ENCODE data around the gene CNTN6.

Gene CNTN6

DNA sequence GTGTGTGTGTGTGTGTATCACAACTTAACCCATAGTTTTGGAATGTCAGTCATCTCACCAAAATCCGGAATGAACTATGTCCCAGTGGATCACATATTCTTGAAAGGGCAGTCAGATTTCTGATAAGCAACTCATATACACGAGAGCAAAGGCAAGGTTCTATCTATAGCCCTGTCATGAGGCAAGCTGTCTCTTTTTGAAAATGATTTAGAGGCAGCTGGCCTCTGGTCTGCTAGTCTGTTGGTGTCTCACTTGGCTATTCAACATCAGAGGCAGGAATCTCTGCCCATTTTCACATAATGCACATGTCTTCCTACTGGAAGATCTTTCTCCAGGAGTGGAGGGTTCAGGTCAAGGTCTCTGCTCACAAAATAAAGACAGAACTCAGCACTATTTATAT is 79.8 kb downstream of the CNTN6 start:
- no peak for DNase-seq (ENCODE audit: low read depth in 2 of 2)

DNA sequence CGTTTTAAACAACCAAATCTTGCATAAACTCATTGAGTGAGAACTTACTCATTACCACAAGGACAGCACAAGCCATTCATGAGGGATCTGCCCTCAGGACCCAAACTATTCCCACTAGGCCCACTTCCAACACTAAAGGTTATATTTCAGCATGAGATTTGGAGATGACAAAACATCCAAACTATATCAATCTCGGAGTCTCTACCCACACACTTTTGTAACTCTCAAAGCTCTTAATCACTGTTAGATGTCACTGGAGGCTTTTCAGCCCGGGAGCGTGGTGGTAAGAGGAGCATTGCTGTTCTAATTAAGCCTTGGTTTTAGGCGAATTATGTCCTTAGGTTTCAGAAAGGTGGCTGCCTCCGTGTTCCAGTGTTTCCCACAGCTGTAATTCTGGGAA is 86.3 kb downstream of the CNTN6 start:
- no peak for DNase-seq (ENCODE audit: low read depth in 2 of 2)

DNA sequence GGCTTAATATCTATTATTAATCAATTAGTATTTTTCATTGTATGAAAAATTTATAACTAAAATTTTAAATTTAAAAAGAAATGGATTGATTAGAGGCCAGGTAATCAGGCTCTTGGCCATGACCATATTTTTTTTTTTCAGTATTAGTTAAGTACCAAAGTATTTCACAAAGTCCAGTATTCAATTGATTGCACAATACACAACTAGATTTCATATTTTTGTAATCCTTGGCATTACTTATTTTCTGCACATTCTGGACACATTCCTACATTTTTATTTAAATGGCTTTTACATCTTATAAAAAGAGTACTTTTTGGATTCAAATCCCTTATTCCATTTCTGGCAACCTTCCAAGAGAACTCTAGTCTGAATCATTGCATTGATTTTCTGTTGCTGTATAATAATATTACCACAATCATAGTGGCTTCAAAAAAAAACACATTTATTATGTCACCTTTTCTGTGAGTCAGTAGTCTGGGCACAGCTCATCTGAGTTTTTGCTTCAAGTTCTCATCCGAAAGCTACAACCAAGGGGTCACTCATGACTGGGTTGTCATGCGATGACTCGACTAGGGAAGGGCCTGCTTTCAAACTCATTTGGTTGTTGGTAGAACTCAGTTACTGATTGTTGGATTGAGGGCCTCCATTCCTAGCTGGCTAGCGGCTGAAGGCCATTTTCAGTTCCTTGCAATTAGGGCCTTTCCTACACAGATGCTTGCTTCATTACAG is 90.7 kb downstream of the CNTN6 start:
- no peak for DNase-seq (ENCODE audit: low read depth in 2 of 2)

DNA sequence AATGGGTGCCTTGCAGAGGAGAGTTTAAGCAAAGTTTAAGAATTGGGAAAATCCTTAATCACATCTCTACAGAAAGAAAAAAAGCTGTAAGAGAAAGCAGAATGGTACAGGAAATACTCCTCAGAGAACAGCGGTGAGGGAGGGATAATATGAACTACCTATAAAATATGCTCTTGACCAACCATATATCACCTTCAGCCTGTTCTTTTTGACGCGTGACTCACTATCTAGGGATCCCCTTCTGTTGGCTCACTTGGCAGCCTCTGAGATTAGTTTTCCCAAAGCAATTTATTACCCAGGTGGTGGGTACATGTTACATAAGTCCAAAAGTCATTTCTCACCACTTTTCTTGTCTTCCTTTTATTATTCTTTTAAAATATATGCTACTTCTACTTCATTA is 97.7 kb downstream of the CNTN6 start:
- DNase-seq (ENCODE audit: low read depth in 2 of 2) = no peak

DNA sequence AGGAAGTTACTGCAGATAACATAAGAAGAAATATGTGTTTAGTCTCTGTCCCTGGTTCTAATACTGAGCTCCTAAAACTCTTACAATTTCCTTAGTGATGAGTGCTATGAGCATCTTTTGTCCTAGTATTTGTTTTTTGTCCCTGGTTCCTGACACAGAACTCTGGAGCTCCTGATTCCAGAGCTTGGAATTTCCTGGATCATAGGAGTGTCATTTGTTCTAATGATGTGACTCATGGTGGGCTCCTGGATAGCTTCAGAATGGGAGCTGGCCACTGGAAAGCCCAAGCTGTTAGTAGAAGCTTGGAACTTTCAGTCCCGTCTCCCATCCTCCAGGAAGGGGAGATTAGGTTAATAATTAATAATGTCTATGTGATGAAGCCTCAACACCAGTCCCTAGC is 98.2 kb downstream of the CNTN6 start:
- DNase-seq (ENCODE audit: low read depth in 2 of 2) = no peak

DNA sequence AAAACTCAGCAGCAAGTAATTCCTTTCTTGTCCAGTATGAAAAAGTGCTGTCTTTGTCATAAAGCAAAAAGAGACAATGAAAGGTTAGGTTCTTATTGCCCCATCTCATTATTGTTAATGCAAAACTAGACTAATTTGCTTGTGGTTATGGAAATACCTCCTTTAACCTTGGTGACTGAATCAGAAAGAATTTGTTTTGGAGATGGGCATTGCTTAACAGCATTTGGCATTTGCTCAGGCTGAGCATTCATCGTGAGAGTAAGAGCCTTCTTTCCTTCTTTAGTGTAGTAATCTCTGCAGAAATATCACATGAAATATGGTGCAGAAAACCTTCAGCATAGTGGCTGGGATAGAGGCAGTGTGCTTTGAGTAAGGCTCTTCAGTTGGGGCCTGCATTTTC is 103.1 kb downstream of the CNTN6 start:
- DNase-seq (ENCODE audit: low read depth in 2 of 2) = no peak

DNA sequence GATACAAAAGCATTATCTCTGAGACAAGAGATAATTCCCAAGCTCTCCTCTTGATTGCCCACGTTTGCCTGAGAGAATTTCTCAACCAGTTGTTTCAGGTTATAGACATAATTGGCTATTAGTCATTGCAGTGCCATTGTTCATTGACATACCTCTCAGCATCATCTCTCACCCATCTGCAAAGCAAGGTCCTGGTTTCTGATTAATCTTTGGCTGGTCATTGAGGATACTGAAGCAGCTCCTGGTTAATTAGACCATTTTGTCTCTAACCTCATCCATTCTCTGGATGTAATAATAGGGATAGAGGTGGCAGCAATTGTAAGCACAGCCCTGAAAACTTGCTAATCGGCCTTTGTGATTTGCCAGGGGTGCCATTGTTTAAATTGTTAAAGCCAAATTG is 104.2 kb downstream of the CNTN6 start:
- DNase-seq (ENCODE audit: low read depth in 2 of 2) = no peak

DNA sequence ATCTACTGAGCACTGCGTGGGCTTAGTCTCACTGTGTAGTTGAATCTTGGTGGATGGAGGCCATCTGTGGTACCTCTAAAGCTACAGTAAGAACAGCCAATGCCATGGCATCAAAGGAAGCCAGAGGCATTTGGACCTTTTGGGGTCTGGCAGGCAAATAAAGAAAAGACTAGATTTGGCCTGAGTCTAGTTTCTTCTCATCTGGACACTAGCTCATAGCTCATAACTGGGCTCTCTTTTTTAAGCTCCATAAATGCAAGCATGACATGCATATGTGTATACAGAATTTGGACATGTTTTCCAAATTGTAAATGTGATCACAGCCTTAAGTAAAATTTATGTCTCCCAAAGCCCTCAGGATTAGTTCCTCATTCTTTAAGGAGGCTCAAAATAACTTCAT is 107.5 kb downstream of the CNTN6 start:
- DNase-seq (ENCODE audit: low read depth in 2 of 2) = no peak

DNA sequence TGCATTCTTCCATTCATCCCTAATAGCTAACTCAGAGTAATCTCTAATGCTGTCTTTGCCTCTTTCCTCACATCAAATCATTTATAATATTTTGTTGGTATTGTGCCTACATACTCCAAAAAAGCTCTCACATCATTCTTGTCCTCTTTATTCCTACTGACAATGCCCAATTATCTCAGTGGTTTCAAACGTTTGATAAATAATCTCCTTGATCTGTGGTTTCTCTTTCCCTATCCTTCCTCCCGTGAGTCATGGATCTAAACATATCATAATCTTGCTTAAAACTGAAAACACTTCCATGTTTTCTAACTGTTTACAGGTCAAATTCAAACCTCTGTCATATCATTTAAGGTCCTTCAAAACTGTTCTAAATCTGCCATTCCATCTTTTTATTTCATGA is 115.1 kb downstream of the CNTN6 start:
- DNase-seq (ENCODE audit: low read depth in 2 of 2) = no peak

DNA sequence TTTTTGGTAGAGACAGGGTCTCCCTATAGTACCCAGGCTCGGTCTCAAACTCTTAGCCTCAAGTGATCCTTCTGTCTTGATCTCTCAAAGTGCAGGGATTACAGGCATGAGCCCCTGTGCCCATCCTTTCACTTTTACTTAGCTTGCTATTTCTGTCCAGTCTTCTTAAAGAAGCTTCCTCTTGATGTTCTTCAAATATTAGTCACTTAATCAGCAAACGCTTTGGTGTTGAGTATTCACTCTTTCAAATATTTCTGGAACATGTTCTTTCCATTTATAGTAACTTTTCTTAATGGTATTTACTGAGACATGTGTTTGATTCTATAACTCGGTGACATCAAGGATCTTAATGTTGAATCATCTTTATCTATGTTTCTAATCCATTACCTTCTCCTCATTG is 122.1 kb downstream of the CNTN6 start:
- no peak for DNase-seq (ENCODE audit: low read depth in 2 of 2)

DNA sequence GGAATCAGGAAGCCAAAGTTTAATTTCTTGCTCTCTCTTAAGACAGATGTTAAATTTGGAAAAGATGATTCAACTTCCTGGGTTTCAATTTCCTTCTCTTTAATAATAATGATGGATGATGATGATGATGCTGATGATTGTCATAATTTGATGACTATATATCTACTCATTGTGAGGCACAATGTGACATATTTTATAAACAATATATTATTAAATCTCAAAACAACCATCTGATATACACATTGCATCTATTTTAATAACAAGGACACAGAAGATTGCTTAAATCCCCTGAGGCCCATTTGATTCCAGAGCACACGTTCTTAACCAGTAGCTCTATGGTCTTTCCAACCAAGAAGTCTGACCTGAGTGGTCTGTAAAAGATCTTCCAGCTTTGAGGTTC is 124.0 kb downstream of the CNTN6 start:
- DNase-seq (ENCODE audit: low read depth in 2 of 2) = no peak

DNA sequence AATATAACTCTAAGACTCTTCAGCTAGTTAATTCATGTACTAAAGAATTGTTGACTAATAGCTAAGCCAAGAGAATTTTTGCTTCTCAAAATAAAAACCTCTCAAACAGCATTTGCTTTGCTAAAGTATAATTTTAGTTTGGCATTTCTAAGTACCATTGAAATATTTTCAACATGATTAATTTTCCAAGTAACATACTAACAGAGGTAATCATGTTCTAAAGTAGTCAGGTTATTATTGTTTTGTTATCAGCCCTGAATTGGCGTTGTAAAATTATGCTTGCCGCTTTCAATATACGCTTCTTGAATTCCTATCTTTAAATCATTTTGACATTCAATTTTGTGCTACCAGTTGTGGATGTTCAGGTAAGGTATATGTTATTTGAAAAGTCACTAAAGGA is 134.3 kb downstream of the CNTN6 start:
- DNase-seq (ENCODE audit: low read depth in 2 of 2) = no peak

DNA sequence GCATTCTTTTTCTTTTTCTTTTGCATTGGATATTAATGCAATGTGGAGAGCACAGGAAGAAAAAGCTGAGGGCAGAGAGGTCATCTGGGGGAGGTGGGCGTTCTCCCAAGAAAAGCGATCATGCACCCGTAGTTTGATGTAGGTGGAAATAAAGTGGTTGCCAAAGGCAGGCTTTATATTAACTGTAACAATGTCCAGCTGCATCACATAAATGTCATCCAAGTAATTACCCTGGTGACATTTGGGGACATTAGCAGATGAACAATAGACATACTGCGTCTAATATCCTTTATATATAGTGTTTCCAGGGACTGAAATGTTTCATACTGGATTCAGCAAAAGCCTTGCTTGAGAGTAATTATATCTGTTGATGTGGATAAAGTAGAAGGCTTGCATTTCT is 135.5 kb downstream of the CNTN6 start:
- DNase-seq (ENCODE audit: low read depth in 2 of 2) = no peak

DNA sequence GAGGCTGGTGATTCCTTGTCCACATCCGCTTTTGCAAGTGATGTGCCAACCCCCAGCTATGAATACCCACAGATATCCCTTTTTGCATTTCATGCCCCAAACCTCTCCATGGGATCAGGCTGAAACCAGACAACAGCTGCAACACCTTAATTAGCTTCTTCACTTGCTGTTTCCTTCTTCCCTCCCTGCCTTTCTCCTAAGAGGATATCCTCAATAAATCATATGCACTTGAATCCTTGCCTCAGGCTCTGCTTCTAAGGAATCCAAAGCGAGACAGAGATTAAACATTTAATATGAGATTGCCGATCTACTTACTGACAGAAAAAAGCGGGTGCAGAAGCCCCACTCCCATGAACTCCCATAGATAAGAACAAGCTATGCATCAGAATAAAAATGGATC is 138.1 kb downstream of the CNTN6 start:
- DNase-seq (ENCODE audit: low read depth in 2 of 2) = no peak

DNA sequence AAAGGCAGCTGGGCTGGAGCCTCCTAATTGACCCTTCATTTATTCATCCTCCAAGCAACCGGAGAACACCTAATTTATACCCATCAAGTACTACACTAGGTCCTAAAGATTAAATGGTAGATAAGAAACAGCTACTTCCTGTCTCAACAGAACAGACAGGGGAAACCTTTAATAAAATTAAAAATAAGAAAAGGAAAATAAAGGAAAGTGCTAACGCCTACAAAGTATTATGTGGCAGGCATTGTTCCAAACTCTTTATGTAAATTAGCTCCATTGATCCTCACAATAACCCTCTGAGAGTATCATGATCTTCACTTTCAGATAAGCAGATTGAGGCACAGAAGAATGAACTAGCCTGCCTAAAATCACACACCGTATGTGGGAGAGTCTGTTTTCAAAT is 139.5 kb downstream of the CNTN6 start:
- DNase-seq (ENCODE audit: low read depth in 2 of 2) = no peak

DNA sequence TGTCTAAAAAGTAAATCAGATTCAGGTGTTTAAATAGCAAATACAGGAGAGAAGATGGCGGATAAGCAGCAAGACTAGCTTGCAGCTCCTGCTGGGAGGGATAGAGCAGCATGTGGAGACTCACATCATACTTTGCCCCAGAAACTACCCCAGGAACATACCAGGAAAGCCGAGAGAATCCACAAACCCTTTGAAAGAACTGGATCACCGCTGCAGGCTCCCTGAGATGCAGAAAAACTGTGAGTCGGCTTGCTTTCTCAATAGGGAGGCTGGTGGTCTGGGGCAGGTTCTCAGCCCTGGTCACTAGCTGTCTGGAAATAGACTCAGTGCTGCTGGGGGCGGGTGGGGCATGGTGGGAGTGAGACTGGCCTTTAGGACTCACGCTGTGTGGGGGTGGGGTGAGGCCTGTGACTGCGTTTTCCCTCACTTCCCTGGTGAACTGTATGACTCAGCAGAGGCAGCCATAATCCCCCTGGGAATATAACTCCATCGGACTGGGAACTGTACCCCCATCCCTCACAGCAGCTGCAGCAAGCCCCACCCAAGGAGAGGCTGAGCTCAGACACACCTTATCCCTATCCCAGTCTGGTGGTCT is 142.8 kb downstream of the CNTN6 start:
- no peak for DNase-seq (ENCODE audit: low read depth in 2 of 2)

DNA sequence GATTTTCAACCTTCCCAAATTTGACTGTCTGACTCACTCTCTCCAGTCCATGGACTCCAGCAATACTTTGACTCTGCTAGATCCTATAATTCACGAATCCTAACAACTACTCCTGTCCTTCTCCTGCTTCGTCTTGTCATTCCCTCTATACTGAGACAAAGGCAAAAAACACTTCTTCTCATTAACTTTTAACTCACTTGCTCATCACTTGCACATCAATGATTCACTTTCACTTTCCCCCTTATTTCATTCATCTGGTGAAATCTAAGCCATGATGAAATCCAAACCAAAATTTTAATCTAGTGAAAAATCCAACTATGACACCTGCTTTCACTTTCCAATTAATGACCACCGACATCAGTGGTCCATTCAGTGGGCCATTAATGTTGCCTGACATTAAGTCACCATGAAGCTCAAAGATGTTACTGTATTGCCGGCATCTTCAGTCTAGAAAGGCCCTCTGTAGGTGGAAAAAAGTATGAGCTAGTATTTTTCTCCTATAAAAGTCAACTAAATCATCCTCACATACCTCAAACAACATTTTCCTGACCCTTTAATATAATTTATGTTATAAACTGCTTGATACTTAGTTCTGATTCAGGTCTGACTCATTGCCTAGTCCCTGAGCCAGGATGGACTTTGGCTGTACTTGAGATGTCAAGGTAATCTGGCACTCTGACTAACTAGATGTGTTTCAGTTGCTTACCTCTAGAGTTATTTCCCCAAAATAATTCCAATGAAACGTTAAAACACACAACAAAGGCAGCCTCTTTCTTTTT is 158.6 kb downstream of the CNTN6 start:
- no peak for DNase-seq (ENCODE audit: low read depth in 2 of 2)

DNA sequence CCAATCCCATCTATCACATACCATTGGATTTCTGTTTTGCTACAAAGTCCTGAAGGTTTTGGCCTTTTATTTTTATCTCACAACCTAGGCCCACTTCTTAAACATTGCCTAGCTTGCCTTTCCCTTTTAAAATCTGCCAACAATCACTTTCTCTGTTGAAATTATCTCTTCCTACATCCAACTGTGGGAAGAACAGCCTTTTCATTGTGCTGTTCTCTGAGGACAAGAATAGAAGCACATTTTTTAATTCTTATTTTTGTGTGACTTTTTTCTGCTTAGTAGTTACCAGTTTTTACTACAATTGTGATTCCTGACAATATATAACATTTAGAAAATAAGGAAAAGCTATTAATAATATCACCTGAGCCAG is 159.2 kb downstream of the CNTN6 start:
- DNase-seq (ENCODE audit: low read depth in 2 of 2) = no peak

DNA sequence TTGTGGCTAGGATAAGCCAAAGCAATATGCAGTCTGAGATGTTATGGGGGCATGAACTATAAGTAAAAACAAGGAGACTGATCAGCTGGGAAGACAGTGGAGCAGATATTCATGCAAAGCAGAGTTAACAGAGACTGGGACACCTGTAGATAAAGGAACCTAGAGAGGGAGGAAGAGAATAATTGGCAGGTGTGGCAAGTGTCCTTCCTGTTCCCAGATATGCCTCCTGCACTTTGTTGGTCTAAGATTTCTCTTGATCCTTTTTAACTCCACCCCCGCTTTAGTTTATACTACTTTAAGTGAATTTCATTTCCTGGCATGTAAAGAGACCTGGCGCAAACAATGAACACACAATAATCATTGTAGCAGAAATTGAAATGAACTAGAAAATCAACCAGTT is 169.4 kb downstream of the CNTN6 start:
- DNase-seq (ENCODE audit: low read depth in 2 of 2) = no peak

DNA sequence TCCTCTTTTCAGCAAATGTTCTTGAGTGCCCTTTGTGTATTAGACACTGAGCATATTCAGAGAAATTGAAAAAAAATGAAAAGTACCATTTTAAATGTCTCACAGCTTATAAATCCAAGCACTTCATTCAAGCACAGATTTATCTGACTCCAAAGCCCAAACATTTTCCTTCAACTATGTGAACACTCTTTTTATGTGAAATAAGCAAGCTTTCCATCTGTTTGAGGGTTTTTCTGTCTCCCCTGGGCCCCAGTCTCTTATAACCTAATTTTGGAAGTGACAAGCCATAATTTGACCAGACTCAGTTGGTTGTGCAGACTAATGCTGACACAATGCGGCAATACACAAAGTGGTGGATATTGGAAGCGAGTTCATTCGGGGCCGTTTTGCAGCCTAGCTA is 170.3 kb downstream of the CNTN6 start:
- no peak for DNase-seq (ENCODE audit: low read depth in 2 of 2)

DNA sequence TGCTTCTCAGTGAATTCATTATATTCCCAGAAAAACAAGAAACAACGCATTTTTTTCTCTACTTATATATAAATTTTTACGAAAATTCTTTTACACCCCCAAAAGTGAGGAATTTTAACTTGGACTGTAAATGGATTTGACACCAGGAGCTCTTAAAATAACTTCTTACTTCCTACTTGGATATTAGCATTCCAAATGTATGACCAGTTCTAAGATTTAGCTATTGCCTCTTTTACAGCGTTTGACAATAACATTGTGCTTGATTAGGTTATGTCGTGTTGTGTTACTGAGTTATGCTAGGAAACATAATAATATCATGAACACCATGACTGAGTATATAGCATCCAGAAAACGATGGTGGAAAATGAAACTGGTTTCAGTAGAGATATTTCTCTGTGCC is 177.0 kb downstream of the CNTN6 start:
- no peak for DNase-seq (ENCODE audit: low read depth in 2 of 2)

DNA sequence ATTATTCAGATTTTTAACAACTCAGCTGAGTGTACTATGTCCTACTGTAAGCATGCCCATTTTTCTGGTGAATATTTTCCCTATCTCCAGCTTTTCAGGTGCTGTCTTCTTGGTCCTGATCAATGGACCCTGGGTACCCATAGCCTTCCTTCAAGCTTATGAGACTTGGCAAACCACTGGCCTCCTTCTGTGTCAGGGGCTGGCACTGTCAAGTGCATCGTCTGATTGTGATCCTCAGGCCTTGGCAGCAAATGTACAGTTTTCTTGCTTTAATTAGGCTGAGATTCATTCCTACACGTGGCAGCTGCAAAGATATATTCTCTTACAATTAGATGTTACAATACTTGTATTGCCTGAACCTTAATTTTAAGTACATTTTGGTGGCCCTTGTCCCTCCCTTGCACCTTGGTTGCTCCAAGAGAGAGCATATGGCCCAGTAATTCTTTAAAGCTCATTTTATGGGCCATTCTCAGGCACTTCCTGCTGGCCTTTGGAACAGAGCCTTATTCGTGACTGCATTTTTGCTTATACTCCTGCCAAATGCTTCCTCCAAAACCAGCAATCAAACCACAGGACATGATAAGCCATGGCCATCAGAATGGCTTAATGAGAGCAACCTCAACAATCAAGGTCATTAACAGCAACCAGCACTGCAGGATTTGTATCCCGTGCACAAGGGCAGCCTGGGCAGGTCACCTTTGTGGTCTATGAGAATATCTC is 179.9 kb downstream of the CNTN6 start:
- no peak for DNase-seq (ENCODE audit: low read depth in 2 of 2)

DNA sequence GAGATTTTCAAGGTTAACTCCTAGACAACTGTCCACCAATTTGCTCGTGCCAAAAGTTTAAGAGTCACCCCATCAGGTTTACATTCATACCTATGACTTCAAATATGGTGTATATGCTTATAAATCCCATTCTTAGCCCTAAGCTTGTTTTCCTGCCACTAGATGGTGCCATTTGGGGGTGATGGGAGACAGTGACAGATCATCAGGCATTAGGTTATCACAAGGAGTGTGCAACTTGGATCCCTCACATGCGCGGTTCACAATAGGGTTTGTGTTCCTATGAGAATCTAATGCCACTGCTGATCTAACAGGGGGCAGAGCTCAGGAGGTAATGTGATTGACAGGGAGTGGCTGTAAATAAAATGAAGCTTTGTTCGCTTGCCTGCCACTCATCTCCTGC is 182.7 kb downstream of the CNTN6 start:
- no peak for DNase-seq (ENCODE audit: low read depth in 2 of 2)

Measured in stimulated activated CD8-positive, alpha-beta memory T cell treated with anti-CD3 and anti-CD28 coated beads, Interleukin-15, amount 100 ng/mL, for 48 hours (primary cell).